Medulla oblongata (tissue), 1 donor: ENCODE measurements around the gene ANP32E.
A peak's percentile ranks its signal among the peaks of the same experiment; 100 is the strongest.
"Not testable (repeated sequence)": the region's sequence is repeated elsewhere in the genome, so short reads cannot be mapped to it uniquely, and the experiment has no call there.

Source experiments
- DNase-seq: peaks from one replicate; pipeline ENCODE4 v3.0.0-alpha.2; 2015; ENCODE audit errors: extremely low spot score

The ANP32E gene

DNA sequence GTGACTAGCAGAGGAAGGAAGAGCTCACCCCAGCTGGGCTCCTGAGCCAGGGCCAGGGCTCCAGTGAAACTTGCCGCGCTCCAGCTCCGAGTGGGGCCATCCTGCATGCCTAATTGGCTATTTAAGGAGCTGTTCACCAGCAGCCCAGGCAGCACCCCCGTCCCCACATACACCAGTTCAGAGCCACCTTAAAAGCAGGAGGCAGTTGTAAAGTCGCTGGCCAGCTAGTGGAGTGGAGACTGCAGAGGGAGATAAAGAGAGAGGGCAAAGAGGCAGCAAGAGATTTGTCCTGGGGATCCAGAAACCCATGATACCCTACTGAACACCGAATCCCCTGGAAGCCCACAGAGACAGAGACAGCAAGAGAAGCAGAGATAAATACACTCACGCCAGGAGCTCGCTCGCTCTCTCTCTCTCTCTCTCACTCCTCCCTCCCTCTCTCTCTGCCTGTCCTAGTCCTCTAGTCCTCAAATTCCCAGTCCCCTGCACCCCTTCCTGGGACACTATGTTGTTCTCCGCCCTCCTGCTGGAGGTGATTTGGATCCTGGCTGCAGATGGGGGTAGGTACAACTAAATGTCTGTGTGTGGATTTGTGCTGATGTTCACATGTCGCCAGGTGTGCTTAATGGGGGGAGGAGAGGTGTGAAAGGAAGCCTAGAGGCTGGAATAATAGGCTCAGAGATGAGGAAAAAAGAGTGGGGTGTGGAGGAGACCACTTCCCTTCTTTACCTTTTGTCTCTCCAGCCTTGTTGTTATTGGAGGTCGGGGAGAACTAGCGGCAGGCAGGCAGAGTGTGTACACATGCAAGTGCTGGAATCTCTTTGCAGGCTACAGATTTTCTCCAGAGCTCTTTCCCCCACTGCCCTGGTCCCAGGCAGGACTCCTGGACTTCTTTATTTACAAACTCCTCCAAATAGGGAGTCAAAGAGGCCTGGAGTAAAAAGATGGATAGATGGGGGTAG, 22.0 kb upstream of the ANP32E start, which contains the start of gene CA14:
Gene CA14 (plus strand): TSS at position 151 of the 962 bp plus-strand sequence. CDS start 355 bp downstream, at position 506.
- peak; percentile 75 for DNase-seq

DNA sequence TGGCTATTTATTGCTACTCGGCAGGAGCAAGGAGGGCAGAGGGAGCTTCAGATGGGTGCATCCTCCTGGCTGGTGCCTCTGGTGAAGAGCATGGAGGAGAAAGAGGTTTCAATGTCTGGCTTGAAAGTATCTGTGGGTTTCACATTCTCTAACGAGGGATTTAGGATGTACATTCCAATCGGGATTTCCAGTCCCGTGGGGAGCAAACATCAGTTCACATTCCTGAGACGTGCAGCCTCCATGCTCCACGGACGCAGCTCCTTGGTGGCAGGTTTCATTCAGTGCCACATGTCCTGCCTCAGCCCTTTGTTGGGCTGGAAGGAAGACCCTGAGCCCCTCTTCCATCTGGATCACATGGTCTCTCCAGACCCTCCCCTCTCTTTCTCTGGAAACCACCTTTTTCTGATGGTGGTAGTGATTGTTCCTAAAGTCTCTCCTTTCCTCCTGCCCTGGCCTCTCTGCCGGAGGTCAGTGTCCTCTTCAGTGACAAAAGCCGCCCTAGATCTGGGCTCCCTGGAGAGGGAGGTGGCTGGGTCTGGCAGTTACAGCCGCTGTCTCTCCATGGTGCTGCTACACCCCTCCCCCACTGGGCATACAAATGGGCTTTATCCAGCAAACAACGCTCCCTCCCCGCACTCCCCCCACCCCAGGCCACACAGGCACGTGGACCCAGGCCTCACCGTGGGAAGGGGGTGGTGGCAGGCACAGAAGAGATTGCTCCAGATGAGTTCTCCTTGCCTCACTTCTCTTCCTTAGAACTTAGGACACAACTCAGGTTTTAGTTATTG, 20.8 kb upstream of the ANP32E start:
- DNase-seq: peak; percentile 88

DNA sequence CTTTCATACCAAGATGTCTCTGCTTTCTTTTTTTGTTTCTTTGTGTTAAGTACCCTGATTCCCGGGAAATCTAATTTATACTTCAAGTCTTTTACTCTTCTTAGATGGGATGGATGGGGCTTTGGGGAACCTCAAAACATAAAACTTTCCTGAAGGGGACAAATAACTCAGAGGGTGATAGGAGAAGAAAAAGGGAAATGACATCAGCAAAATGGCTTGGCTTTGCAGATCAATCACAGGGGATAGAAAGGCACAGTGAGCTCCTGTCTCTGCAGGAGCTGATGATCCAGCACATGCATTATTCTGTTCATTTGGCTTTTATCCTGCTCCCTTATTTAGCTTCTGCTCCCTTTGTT, 20.3 kb upstream of the ANP32E start:
- no peak for DNase-seq

DNA sequence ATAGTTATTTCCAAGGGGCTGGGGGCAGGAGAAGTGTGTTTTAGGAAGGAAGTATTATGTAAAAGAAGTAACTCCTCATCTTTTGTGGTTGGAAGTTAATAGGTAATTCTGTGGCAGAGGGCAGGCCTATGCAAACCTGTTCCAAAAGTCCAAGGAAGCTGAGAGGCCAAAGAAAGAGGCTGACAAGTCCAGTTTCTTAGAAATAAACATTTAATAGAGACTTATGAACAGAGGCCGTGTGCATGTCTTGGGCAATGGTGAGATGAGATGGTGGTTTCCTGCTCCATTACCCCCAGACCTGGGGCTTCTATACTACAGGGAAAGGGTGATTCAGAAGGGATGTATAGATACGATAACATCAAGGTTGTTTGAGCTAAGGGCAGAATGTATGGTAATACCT, 14.0 kb upstream of the ANP32E start:
- no peak for DNase-seq

DNA sequence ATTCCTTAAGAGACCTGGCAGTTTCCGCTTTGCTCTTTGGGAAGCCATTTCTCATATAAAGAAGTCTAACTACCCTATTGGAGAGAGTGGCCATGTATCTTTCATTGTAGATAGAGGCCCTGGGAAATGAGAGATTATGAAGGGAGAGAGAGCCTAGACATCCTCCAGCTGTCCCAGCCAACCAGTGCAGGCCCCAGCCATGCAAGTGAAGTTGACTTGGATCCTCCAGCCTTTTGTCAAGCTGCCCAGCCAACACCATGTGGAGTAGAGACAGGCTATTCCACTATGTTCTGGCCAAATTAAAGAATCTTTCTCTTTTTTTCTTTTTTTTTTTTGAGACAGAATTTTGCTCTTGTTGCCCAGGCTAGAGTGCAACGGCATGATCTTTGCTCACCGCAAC, 7.1 kb upstream of the ANP32E start:
- DNase-seq: peak; percentile 36

DNA sequence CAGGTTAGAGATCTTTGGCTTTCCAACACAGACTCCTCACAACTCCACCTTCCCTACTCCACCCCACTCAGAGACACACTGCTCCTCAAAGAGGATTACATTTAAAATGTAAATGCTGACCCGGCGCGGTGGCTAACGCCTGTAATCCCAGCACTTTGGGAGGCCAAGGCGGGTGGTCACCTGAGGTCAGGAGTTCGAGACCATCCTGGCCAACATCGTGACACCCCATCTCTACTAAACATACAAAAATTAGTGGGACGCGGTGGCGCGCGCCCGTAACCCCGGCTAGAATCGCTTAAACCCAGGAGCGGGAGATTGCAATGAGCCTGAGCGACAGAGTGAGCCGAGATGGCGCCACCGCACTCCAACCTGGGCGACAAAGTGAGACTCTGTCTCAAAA, 1.8 kb upstream of the ANP32E start:
- no peak for DNase-seq

DNA sequence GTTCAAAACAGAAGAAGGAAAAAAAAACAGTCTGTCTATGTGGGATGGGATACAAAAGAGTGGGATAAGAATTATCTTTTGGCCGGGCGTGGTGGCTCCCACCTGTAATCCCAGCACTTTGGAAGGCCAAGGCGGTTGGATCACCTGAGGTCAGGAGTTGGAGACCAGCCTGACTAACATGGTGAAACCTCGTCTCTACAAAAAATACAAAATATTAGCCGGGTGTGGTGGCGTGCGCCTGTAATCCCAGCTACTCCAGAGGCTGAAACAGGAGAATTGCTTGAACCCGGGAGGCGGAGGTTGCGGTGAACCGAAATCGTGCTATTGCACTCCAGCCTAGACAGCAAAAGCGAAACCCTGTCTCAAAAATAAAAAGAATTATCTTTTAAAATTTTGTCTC, 1.3 kb upstream of the ANP32E start:
- not testable (repeated sequence) for DNase-seq

DNA sequence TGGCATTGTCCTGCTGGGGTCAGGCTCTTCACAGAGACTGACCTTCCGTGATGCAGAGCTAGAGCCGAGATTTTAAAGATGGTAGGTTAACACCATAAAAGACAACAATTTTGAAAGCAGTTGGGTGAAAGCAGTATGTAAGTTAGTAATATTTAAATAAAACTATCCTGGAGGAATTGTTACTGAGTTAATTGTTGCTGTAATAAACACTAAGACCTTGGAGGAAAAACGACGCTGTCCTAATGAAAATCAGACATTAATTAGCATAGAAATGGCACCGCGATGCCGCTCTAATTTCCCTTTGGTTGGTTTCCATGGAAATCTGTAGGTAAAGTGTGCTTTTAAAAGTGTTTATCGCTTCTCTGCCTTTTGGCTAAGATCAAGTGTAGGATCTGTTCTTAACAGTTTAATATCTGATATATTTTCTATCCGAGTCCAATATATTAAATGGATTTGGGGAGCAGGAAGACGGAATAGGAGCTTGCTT, 745 bp upstream of the ANP32E start:
- no peak for DNase-seq

DNA sequence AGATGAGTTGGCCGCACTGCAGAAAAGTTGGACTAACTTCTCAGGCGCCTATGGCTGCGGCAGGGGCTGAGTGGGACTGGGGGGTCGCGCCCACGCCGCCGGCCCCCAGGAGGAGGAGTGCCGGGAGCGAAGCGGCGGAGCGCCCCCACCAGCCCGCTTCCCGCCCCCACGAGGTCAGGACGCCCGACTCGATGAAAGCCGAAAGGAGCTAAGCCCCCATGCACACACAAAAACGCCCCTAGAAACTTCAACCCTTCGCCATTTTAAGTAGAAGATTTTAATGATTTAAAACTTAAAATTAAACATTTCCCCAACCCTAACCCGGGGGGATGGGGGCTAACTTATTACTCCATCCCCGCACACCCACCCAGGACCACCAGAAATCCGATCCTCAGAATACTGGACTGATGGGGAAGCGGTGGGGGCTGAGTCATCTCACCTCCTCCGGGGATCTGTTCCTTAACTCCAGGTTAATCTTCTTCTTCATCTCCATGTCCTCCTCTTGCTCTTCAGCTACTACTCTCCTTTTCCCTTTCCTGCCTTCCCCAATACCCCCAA, 539 bp downstream of the ANP32E start:
- peak; percentile 25 for DNase-seq

DNA sequence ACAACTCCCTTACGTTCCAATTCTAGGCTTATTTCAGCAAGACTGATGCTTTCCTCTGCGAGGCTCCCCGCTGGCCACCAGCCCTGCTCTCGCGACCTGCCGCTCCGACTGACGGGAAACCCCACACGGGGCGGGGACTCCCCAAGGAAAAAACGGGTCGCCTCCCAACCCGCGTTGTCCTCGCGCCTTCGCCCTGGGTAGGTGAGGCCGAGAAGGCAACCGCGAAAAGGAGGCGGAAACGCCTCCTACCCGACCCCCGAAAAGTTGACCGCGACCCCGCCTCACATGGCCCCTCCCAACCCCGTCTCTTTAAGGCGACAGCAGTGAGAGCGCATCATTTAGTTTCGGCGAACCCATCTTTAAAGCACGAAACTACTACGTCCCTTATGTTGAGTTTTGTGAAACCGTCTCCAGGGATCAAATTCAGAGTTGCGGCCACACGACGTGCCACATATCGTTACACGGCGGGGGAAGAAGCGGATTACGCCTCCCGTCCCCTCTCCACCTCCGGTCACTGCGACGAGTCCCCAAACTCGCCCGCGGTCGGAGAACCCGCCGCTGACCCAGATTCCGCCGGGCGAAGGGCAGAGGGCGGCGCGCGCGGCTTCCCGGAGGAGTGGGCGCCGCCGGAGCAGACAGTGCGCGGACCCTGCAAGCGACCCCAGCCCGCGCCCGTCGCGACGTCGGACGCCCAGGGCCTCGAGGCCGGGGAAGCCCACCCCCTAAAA, 1.2 kb downstream of the ANP32E start:
- peak; percentile 82 for DNase-seq

DNA sequence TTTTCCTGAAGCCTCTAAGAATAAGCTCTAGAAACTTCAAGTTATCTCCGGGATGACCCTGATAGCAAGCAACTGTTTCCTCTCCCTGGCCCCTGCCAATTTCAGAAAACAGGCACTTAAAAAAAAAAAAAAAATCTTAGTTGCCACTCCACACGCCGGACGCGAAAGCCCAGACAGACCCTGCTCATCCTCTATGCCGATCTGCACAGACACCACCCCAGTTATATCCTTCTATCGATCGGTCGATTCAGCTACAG, 1.7 kb downstream of the ANP32E start:
- no peak for DNase-seq

DNA sequence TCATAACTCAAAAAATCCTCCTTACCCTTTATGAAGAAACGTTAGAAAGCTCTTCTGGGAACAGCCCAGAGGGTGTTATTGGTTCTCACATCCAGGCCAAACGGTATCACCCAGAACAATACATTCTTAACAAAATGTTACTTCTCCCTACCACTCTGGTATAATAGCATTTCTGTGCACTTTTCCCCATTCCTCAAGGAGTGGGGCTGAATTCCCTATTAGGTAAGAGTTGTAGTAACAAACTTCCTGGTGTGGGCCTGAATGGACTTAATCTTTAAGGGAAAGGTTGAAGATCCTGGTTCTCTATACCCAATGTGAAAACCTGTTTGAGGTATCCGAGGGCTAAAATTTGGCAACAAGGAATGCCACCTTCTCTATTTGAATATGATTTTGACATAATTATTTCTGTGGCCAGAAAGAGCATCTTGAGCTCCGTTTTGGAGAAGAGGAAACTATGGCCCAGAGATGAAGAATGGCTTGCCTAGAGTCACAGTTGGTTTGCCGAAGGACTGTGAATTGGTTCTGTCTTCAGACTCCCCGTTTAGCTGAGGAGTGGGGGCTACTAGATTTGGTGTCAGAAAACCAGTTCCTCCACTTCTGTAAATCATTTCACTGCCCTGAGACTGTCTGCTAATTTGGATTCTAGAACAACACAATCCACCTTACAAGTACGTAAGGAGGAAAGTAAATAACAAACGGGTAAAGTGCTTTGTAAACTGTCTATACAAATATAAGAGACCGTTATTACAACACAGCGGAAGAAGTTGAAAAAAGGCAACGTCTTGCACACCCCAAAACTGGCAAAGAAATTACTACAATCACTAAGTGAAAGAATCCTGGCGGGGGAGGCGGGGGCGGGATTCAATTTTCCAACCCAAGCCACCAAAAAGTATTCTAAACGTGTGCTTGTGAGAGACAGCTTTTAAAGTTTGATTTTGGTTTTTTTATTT, 2.3 kb downstream of the ANP32E start:
- peak; percentile 49 for DNase-seq

DNA sequence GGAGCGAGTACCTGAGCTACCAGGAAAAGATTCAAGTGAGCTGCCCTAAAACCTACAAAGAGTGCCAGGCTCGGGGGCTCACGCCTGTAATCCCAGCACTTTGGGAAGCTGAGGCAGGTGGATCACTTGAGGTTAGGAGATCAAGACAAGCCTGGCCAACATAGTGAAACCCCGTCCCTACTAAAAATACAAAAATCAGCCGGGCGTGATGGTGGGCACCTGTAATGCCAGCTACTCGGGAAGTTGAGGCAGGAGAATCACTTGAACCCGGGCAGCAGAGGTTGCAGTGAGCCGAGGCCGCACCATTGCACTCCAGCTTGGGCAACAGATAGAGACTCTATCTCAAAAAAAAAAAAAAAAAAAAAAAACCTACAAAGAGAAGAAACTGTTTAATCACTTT, 3.0 kb downstream of the ANP32E start:
- DNase-seq: not testable (repeated sequence)

DNA sequence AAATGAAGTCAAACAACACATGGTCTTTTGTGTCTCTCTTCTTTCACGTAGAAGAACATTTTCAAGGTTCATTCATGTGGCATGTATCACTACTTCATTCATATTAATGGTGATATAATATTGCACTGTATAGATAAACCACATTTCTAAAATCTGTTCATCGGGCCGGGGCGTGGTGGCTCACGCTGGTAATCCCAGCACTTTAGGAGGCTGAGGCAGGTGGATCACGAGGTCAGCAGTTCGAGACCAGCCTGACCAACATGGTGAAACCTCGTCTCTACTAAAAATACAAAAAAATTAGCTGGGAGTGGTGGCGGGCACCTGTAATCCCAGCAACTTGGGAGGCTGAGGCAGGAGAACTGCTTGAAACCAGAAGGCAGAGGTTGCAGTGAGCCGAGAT, 7.7 kb downstream of the ANP32E start:
- DNase-seq: not testable (repeated sequence)

DNA sequence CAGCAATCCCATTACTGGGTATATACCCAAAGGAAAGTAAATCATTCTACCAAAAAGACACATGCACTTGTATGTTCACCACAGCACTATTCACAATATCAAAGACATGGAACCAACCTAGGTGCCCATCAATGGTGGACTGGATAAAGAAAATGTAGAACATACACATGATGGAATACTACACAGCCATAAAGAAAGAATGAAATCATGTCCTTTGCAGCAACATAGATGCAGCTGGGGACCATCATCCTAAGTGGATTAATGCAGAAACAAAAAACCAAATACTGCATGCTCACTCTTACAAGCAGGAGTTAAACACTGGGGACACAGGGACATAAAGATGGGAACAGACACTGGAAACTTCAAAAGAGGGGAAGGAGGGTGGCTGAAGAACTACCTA, 8.7 kb downstream of the ANP32E start:
- no peak for DNase-seq

DNA sequence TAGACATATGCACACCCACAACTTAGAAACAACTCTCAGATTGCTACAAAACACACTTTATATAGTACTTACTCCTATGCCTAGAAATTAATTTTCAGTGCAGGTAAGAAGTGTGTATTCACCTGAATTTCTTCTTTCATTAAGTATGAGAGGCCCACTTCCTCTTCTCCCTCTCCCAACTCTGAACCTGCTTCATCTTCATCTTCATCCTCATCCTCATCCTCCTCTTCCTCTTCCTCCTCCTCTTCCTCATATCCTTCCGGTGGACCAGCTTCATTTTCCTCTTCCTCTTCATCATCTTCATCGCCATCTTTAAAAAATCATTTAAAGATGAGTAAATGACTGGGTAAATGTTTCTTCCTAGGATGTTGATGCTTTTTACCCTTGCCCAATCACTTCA, 9.4 kb downstream of the ANP32E start:
- DNase-seq: no peak

DNA sequence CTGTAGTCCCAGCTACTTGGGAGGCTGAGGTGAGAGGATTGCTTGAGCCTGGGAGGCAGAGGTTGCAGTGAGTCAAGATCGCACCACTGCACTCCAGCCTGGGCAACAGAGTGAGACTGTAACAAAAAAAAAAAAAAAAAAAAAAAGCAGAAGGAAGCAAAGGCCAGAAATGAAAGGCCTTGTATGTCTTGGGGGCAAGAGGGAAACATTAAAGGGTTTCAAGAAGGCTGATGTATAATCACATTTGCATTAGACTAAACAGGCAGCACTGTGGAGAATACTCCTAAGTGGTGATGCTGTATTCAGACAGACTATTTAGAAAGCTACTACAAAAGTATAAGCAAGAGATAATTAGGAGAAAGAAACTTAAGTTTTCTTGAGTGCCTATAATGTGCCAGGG, 10.4 kb downstream of the ANP32E start:
- DNase-seq: no peak

DNA sequence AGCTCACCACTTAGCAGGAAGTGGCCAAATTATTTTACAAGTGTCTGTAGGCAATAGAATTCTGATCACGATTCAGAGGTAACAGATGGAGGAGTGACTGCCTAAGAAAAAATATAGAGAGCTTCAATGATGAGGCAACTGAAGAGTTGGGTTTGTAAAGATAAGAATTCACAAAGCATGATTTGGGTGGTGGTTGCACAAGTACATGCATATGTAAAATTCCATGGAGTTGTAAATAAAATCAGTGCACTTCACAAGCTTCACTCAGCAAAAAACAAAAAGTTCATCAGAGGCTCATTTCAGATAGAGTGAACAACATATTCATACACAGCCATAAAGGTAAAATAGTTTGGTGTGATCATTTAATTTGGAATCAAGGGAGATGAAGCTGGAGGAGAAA, 10.9 kb downstream of the ANP32E start:
- DNase-seq: no peak

DNA sequence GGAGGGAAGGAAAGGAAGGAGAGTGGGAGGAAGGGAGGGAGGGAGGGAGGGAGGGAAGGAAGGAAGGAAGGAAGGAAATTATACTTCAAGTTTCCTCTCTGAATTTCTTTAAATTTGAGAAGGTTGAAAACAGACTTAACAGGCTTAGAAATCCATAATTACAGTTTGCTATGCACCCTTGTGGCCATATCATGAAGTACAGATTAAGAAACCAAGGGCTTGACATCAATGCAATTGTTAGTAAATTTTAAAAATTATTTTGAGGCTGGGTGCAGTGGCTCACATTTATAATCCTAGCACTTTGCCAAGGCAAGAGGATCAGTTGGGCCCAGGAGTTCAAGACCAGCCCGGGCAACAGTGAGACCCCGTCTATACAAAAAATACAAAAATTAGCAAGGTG, 14.4 kb downstream of the ANP32E start:
- no peak for DNase-seq

DNA sequence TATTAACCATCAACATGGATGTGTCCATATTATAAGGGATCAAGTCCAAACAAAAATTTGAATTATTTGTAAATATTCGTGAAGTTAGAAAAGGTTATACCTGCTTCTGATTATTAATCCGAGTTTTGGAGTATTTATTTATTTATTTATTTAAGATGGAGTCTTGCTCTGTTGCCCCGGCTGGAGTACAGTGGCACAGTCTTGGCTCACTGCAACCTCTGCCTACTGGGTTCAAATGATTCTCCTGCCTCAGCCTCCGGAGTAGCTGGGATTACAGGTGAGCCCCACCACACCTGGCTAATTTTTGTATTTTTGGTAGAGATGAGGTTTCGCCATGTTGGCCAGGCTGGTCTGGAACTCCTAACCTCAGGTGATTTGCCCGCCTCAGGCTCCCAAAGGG, 20.1 kb downstream of the ANP32E start:
- not testable (repeated sequence) for DNase-seq
